HepG2 (cell line): ENCODE data around the gene TCF20. TPM values are rescaled to one million over a fixed set of nuclear protein-coding genes. Genes with fewer than 3 reads are reported as not detected.

Experiments used
- CEBPG ChIP-seq: IDR thresholded peaks from 2 replicates; pipeline ENCODE4 v1.6.1; 2016
- ELF1 ChIP-seq: sonication (generic); formaldehyde crosslinking; IDR thresholded peaks from 2 replicates; pipeline ENCODE4 v1.4.0; 2020; ENCODE audit warnings: missing genetic modification reagents
- GABPB1 ChIP-seq: IDR thresholded peaks from 2 replicates; pipeline ENCODE4 v1.6.1; 2016; ENCODE audit warnings: mild to moderate bottlenecking, missing genetic modification reagents, moderate library complexity, missing compliant biosample characterization
- HOMEZ ChIP-seq: IDR thresholded peaks from 2 replicates; pipeline ENCODE4 v1.6.1; 2016; ENCODE audit warnings: low read depth
- JUN ChIP-seq: sonication (generic); formaldehyde crosslinking; IDR thresholded peaks from 2 replicates; pipeline ENCODE4 v1.4.0; 2020; ENCODE audit warnings: mild to moderate bottlenecking, missing genetic modification reagents
- KAT8 ChIP-seq: IDR thresholded peaks from 2 replicates; pipeline ENCODE4 v1.6.1; 2016; ENCODE audit warnings: missing genetic modification reagents, missing compliant biosample characterization
- KLF16 ChIP-seq, 2 experiments: sonication (generic) in 1 of 2; formaldehyde crosslinking in 1 of 2; IDR thresholded peaks; 2 replicates each; pipeline versions ENCODE4 v1.6.1 to v1.8.0; 2016 to 2023; ENCODE audit warnings: missing genetic modification reagents in 2 of 2, missing compliant biosample characterization in 1 of 2
- SP1 ChIP-seq, 2 experiments: fragments of 450-650 bp in 1 of 2; sonication (generic) in 1 of 2; formaldehyde crosslinking in 1 of 2; IDR thresholded peaks; 2 replicates each; pipeline versions ENCODE4 v1.4.0 to v1.6.1; 2016 to 2020; ENCODE audit warnings: missing genetic modification reagents in 1 of 2
- SP5 ChIP-seq: IDR thresholded peaks from 2 replicates; pipeline ENCODE4 v1.6.1; 2016; ENCODE audit warnings: low read depth, borderline replicate concordance
- TERF1 ChIP-seq: sonication (generic); formaldehyde crosslinking; IDR thresholded peaks from 2 replicates; pipeline ENCODE4 v1.8.0; 2022; ENCODE audit warnings: mild to moderate bottlenecking, missing genetic modification reagents, moderate library complexity
- ZBTB38 ChIP-seq: sonication (generic); formaldehyde crosslinking; IDR thresholded peaks from 2 replicates; pipeline ENCODE4 v1.5.1; 2020; ENCODE audit warnings: mild to moderate bottlenecking, missing genetic modification reagents
- ZNF598 ChIP-seq: sonication (generic); formaldehyde crosslinking; IDR thresholded peaks from 2 replicates; pipeline ENCODE4 v1.5.1; 2020; ENCODE audit warnings: mild to moderate bottlenecking, missing genetic modification reagents, borderline replicate concordance
- ZNF746 ChIP-seq: sonication (generic); formaldehyde crosslinking; IDR thresholded peaks from 2 replicates; pipeline ENCODE4 v1.8.0; 2022; ENCODE audit warnings: mild to moderate bottlenecking, missing genetic modification reagents
- ZSCAN12 ChIP-seq: sonication (generic); formaldehyde crosslinking; IDR thresholded peaks from 2 replicates; pipeline ENCODE4 v1.9.0; 2021; ENCODE audit warnings: mild to moderate bottlenecking, missing genetic modification reagents
- ZZZ3 ChIP-seq: sonication (generic); formaldehyde crosslinking; IDR thresholded peaks from 2 replicates; pipeline ENCODE4 v1.4.0; 2020; ENCODE audit warnings: missing genetic modification reagents, mild to moderate bottlenecking, borderline replicate concordance
- polyA plus RNA-seq, 8 experiments: library from polyadenylated mRNA; depleted of rRNA in 3 of 8; stranded (reverse) in 7 of 8; unstranded in 1 of 8; fragments of >200 nt; fragmentation: Illumina TruSeq in 4 of 8; extraction: Trizol in 4 of 8; gene quantifications; 2 replicates each; pipeline versions ENCODE4 v1.2.1 to v1.2.3, GENCODE V29; 2011 to 2016; ENCODE audit warnings: low read depth in 4 of 8, missing spikeins in 1 of 8, mixed read lengths in 1 of 8; ENCODE audit not compliant: insufficient read depth in 1 of 8
- total RNA-seq, 5 experiments: library from RNA; depleted of rRNA; stranded (reverse); fragments of >200 nt; fragmentation: Illumina TruSeq; extraction: Trizol; gene quantifications; 2 replicates each; pipeline ENCODE4 v1.2.3, GENCODE V29; 2016; ENCODE audit warnings: low read depth in 1 of 5
- TF ChIP-seq, protein P1 (sequence below): sonication (generic); formaldehyde crosslinking; IDR thresholded peaks from 2 replicates; pipeline ENCODE4 v1.5.0; 2020; ENCODE audit warnings: missing genetic modification reagents
- TF ChIP-seq, protein P2 (sequence below): sonication (generic); formaldehyde crosslinking; IDR thresholded peaks from 2 replicates; pipeline ENCODE4 v1.8.1; 2023; ENCODE audit warnings: mild to moderate bottlenecking, missing genetic modification reagents
- TF ChIP-seq, protein P3 (sequence below): sonication (generic); formaldehyde crosslinking; IDR thresholded peaks from 2 replicates; pipeline ENCODE4; 2020; ENCODE audit warnings: missing genetic modification reagents, mild to moderate bottlenecking, borderline replicate concordance

TCF20 gene
- total and polyA plus RNA-seq, 2 of the 13 experiments (the other 11 are each of a cell fraction or from before 2014, with no cell fraction given) = 12.8 to 23.7 TPM

DNA sequence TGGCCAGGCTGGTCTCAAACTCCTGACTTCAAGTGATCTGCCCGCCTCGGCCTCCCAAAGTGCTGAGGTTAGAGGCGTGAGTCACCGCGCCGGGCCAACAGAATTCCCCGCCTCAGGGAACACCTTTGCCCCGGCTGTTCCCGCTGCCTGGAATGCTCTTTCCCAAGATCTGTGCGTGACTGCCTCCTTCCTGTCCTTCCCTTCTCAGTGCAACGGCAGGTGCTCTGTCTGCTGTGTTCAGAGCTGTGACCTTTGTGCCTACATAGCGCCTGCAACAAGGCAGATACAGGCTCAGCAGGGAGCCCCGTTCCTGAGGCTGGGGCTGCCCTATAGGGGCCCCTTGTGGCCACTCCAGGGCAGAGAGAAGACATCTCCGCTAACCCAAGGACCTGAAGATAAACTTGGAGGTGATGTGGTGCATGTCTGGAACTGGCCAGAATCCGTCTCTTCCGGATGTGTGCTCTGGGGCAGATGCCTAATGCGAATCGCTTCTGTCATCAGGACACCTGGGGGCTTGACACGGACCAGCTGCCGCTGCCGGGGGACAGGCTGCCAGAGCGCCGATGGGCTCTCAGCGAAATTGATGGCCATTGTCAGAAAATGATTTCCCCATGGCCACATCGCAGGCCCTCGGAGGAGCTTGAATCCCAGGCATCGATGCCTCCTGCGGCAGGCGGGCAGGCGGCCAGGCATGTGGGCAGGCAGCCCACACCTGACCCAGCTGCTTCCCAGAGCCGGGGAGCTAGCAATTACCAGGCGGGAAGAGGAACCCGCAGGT is 43.5 kb upstream of the TCF20 start (continued):
- TF ChIP-seq, protein P1, sequence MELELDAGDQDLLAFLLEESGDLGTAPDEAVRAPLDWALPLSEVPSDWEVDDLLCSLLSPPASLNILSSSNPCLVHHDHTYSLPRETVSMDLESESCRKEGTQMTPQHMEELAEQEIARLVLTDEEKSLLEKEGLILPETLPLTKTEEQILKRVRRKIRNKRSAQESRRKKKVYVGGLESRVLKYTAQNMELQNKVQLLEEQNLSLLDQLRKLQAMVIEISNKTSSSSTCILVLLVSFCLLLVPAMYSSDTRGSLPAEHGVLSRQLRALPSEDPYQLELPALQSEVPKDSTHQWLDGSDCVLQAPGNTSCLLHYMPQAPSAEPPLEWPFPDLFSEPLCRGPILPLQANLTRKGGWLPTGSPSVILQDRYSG (CRISPR knock-in tag) = no peak
- TF ChIP-seq ZNF746 = peak; percentile 65; the same call in 1 of the 2 replicates
- TF ChIP-seq TERF1 = 0 out of 2 replicates have a peak, but pooled peaks have one; percentile 62
- TF ChIP-seq KLF16 (CRISPR knock-in tag; IDR thresholded peaks at IDR 0.05) = peak in 1 of 2 experiments; percentile 73; a peak in 2 of 4 replicates
- TF ChIP-seq HOMEZ (CRISPR knock-in tag) = peak; percentile 77
- no peak for TF ChIP-seq SP1 (IDR thresholded peaks at IDR 0.05)
- TF ChIP-seq SP1 (CRISPR knock-in tag; IDR thresholded peaks at IDR 0.05) = peak; percentile 27; the same call in 1 of the 2 replicates
- no peak for TF ChIP-seq ZZZ3
- peak; percentile 73 for TF ChIP-seq ELF1 (CRISPR knock-in tag)
- peak; percentile 80 for TF ChIP-seq SP5 (CRISPR knock-in tag)
- TF ChIP-seq ZNF598 (CRISPR knock-in tag) = peak; percentile 88
- peak; percentile 90 for TF ChIP-seq JUN
- TF ChIP-seq, protein P2, sequence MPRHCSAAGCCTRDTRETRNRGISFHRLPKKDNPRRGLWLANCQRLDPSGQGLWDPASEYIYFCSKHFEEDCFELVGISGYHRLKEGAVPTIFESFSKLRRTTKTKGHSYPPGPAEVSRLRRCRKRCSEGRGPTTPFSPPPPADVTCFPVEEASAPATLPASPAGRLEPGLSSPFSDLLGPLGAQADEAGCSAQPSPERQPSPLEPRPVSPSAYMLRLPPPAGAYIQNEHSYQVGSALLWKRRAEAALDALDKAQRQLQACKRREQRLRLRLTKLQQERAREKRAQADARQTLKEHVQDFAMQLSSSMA (CRISPR knock-in tag) = peak; percentile 55; the same call in 1 of the 2 replicates
- peak; percentile 88 for TF ChIP-seq CEBPG (CRISPR knock-in tag)
- TF ChIP-seq ZBTB38 = peak; percentile 62; the same call in 1 of the 2 replicates
- TF ChIP-seq ZSCAN12 = no peak
- TF ChIP-seq, protein P3, sequence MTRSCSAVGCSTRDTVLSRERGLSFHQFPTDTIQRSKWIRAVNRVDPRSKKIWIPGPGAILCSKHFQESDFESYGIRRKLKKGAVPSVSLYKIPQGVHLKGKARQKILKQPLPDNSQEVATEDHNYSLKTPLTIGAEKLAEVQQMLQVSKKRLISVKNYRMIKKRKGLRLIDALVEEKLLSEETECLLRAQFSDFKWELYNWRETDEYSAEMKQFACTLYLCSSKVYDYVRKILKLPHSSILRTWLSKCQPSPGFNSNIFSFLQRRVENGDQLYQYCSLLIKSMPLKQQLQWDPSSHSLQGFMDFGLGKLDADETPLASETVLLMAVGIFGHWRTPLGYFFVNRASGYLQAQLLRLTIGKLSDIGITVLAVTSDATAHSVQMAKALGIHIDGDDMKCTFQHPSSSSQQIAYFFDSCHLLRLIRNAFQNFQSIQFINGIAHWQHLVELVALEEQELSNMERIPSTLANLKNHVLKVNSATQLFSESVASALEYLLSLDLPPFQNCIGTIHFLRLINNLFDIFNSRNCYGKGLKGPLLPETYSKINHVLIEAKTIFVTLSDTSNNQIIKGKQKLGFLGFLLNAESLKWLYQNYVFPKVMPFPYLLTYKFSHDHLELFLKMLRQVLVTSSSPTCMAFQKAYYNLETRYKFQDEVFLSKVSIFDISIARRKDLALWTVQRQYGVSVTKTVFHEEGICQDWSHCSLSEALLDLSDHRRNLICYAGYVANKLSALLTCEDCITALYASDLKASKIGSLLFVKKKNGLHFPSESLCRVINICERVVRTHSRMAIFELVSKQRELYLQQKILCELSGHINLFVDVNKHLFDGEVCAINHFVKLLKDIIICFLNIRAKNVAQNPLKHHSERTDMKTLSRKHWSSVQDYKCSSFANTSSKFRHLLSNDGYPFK (CRISPR knock-in tag) = peak; percentile 85; the same call in 1 of the 2 replicates
- TF ChIP-seq GABPB1 (CRISPR knock-in tag) = peak; percentile 76
- peak; percentile 70; the same call in 1 of the 2 replicates for TF ChIP-seq KAT8 (CRISPR knock-in tag)
